ENCODE data around the gene TTC28. TPM values are rescaled to one million over a fixed set of nuclear protein-coding genes. Genes with fewer than 3 reads are reported as not detected.

The TTC28 gene
- total RNA-seq, 1 donor from 2014 or later, result 13.5 TPM

DNA sequence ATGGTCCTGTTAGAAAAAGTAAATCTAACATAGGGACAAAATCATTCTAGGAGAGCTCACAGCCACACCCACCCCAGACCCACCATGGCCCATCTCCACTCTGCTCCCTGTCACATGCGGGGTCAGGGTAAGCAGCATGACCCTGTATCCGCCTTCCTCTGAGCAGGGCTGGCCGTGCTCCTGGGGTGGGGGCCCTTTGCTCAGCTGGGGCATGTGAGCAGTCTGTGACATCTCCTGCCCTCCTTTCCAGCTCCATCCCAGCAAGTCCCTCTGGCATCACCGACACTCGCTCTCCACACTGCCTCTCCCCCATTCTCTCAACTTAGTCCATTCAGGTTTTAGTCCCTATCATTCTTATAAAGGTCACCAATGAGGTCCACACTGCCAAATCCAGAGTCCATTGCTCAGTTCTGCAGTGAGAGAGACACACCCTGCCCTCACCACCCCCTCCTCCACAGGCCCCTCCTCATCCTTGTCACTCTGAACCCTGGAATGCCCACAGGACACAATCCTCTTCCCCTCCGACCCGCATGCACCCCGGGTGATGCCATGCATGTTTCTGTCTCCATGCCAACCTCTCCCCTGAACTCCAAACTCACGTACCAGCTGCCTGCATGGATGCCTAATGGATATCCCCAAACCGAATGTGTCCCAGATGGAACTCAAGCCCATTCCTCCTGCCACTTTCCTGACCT, 695.5 kb downstream of the TTC28 start:
- no peak for DNase-seq (ENCODE audit: low read depth)
- TF ChIP-seq, protein P1, sequence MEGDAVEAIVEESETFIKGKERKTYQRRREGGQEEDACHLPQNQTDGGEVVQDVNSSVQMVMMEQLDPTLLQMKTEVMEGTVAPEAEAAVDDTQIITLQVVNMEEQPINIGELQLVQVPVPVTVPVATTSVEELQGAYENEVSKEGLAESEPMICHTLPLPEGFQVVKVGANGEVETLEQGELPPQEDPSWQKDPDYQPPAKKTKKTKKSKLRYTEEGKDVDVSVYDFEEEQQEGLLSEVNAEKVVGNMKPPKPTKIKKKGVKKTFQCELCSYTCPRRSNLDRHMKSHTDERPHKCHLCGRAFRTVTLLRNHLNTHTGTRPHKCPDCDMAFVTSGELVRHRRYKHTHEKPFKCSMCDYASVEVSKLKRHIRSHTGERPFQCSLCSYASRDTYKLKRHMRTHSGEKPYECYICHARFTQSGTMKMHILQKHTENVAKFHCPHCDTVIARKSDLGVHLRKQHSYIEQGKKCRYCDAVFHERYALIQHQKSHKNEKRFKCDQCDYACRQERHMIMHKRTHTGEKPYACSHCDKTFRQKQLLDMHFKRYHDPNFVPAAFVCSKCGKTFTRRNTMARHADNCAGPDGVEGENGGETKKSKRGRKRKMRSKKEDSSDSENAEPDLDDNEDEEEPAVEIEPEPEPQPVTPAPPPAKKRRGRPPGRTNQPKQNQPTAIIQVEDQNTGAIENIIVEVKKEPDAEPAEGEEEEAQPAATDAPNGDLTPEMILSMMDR (IDR thresholded peaks at IDR 0.05; ENCODE audit: insufficient read depth, low read length, poor library complexity, severe bottlenecking), result no peak
- Histone ChIP-seq H3K4me3 (ENCODE audit: low read depth, low read length) (no peak overlapping the region), H3K36me3 (ENCODE audit: control insufficient read depth, insufficient read depth, low read length) (no peaks in the 10 kb centered on the region), H3K27me3 (ENCODE audit: control insufficient read depth, insufficient read depth, low read length) (no peaks in the 10 kb centered on the region)

DNA sequence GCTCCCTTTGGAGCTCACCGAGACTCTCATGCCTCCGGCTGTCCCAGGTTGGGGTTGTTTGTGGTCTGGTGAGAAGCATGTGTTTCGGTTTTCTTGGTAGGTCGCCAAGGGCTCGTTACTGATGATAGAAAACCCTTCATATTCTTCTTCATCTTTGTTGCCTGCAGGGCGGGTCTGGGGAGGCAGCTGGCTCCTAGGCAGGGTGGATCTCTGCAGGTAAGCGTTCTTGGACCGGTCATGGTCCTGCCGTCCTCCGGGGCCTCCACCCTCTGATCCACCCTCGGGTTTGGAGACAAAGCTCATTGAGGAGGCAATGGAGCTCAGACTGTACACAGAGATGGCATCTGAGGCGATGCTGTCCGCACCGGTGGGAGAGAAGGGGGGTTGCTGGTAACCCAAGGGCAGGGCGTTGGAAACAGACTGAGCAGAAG, 696.3 kb downstream of the TTC28 start:
- DNase-seq (ENCODE audit: low read depth), result no peak
- Histone ChIP-seq H3K36me3 (ENCODE audit: control insufficient read depth, insufficient read depth, low read length) (no peaks in the 10 kb centered on the region), H3K4me3 (ENCODE audit: low read depth, low read length) (no peak overlapping the region), H3K27me3 (ENCODE audit: control insufficient read depth, insufficient read depth, low read length) (no peaks in the 10 kb centered on the region)
- TF ChIP-seq, protein P1 (IDR thresholded peaks at IDR 0.05; ENCODE audit: insufficient read depth, low read length, poor library complexity, severe bottlenecking), result no peak

DNA sequence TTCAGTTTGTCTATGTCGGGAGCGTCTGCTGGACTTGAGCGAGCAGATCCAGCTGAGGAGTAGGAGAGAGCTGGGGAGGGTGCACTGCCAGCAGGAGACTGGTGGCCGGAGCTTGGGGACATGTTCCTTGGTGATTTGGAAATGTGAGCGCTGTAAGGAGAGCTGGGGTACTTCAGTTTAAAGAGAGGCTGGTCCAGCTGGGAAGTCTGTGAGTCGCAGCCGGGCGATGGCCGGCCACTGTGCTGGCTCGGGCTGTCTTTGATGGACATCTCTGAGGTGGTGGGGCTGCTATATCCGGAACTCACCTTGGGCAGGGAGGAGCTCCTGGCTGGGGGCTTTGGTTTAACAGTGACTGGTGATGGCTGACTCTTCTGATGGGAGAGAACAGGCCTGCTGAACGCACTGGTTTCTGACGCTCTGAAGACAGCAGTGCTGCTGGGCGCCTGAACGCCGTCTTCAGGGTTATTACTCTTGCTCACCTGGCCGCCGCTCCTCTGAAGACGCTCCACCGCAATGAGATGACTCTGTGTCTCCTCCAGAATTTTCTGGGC, 696.9 kb downstream of the TTC28 start:
- TF ChIP-seq, protein P1 (IDR thresholded peaks at IDR 0.05; ENCODE audit: insufficient read depth, low read length, poor library complexity, severe bottlenecking), result no peak
- Histone ChIP-seq H3K36me3 (ENCODE audit: control insufficient read depth, insufficient read depth, low read length) (no peaks in the 10 kb centered on the region), H3K4me3 (ENCODE audit: low read depth, low read length) (no peak overlapping the region), H3K27me3 (ENCODE audit: control insufficient read depth, insufficient read depth, low read length) (no peaks in the 10 kb centered on the region)
- no peak for DNase-seq (ENCODE audit: low read depth)

DNA sequence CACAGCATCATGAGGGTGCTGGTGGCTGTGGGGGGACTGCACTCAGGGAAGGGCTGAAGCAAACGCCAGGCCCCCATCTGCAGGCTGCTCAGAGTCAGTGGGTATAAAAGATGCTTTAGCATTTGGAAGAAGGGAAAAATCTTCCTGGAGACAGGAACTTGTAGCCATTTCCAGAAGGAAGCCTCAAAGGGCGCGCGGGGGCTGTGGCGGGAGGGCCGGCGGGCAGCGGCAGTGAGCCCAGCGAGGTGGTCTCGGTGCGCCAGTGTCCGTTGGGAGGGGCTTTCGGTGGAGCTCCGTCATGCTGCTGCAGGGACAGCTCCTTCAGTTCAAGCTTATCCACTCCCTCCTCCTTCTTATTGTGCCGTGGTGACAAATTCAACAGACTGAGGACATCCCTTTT, 697.5 kb downstream of the TTC28 start:
- Histone ChIP-seq H3K36me3 (ENCODE audit: control insufficient read depth, insufficient read depth, low read length) (no peaks in the 10 kb centered on the region), H3K27me3 (ENCODE audit: control insufficient read depth, insufficient read depth, low read length) (no peaks in the 10 kb centered on the region), H3K4me3 (ENCODE audit: low read depth, low read length) (no peak overlapping the region)
- TF ChIP-seq, protein P1 (IDR thresholded peaks at IDR 0.05; ENCODE audit: insufficient read depth, low read length, poor library complexity, severe bottlenecking), result no peak
- no peak for DNase-seq (ENCODE audit: low read depth)

DNA sequence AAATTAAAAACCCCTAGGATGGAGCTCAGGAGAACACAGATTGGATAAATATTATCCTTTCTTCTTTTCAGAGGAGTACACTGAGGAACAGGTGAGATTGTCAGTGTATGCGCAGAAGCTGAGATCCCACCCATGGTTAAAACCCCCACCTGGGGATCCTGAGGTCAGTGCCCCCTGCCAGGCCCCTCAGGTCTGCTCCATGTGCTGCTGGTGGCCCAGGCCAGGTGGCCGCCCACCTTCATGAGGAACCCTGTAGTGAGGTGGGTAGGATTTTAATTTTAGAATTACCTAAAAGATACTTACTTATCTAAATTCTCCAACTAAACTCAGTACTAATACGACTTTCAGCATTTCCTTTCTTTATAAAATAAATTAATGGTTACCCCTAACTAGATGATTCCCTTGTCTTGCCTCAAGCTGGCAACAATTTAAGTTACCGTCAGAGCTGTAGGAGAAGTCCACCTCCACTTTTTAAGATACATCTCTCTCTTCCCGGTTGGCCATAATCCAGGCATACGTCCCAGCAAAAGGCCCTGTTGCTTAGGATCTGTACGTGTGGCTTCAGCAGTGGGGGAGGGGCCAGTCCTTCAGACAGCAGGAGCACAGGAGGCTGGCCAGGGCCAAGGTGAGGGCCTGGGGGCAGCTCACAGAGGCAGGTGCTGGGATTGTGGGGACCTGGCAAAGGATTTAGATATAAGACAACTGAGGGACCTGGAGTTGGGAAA, 699.1 kb downstream of the TTC28 start:
- no peak for DNase-seq (ENCODE audit: low read depth)
- TF ChIP-seq, protein P1 (IDR thresholded peaks at IDR 0.05; ENCODE audit: insufficient read depth, low read length, poor library complexity, severe bottlenecking), result no peak
- Histone ChIP-seq H3K27me3 (ENCODE audit: control insufficient read depth, insufficient read depth, low read length) (no peaks in the 10 kb centered on the region), H3K36me3 (ENCODE audit: control insufficient read depth, insufficient read depth, low read length) (no peaks in the 10 kb centered on the region), H3K4me3 (ENCODE audit: low read depth, low read length) (no peak overlapping the region)
